ENCODE results near the gene DSG3.

The DSG3 gene

GRCh38 chr18:31430072-31430471 is 17.5 kb upstream of the DSG3 start:
- DNase-seq (ENCODE audit: low spot score) = no peak

GRCh38 chr18:31430554-31430953 is 17.0 kb upstream of the DSG3 start:
- no peak for DNase-seq (ENCODE audit: low spot score)

GRCh38 chr18:31432316-31432715 is 15.2 kb upstream of the DSG3 start:
- DNase-seq (ENCODE audit: low spot score) = no peak

GRCh38 chr18:31436825-31437224 is 10.7 kb upstream of the DSG3 start:
- no peak for DNase-seq (ENCODE audit: low spot score)

GRCh38 chr18:31438402-31438801 is 9.1 kb upstream of the DSG3 start:
- DNase-seq (ENCODE audit: low spot score) = no peak

GRCh38 chr18:31439807-31440325 is 7.7 kb upstream of the DSG3 start:
- no peak for DNase-seq (ENCODE audit: low spot score)

- no peak for DNase-seq (ENCODE audit: low spot score)
Measured at GRCh38 chr18:31440787-31441186, 6.8 kb upstream of the DSG3 start.

- DNase-seq (ENCODE audit: low spot score) = no peak
Measured at GRCh38 chr18:31441493-31441892, 6.0 kb upstream of the DSG3 start.

GRCh38 chr18:31444142-31444541 is 3.4 kb upstream of the DSG3 start:
- no peak for DNase-seq (ENCODE audit: low spot score)

GRCh38 chr18:31445908-31446307 is 1.6 kb upstream of the DSG3 start:
- no peak for DNase-seq (ENCODE audit: low spot score)

- DNase-seq (ENCODE audit: low spot score) = no peak
Measured at GRCh38 chr18:31446854-31447253, 687 bp upstream of the DSG3 start.

GRCh38 chr18:31450409-31450808 is 2.9 kb downstream of the DSG3 start:
- no peak for DNase-seq (ENCODE audit: low spot score)

GRCh38 chr18:31451625-31452024 is 4.1 kb downstream of the DSG3 start:
- DNase-seq (ENCODE audit: low spot score) = no peak

GRCh38 chr18:31454066-31454708 is 6.6 kb downstream of the DSG3 start:
- no peak for DNase-seq (ENCODE audit: low spot score)

- DNase-seq (ENCODE audit: low spot score) = no peak
Measured at GRCh38 chr18:31469629-31470028, 22.1 kb downstream of the DSG3 start.

- no peak for DNase-seq (ENCODE audit: low spot score)
Measured at GRCh38 chr18:31478688-31479087, 31.1 kb downstream of the DSG3 start.

- no peak for DNase-seq (ENCODE audit: low spot score)
Measured at GRCh38 chr18:31482051-31482450, 34.5 kb downstream of the DSG3 start.

GRCh38 chr18:31483396-31483795 is 35.9 kb downstream of the DSG3 start:
- DNase-seq (ENCODE audit: low spot score) = no peak

- DNase-seq (ENCODE audit: low spot score) = no peak
Measured at GRCh38 chr18:31484461-31484860, 36.9 kb downstream of the DSG3 start.

GRCh38 chr18:31486165-31486564 is 38.6 kb downstream of the DSG3 start:
- no peak for DNase-seq (ENCODE audit: low spot score)

- no peak for DNase-seq (ENCODE audit: low spot score)
Measured at GRCh38 chr18:31487246-31488015, 39.9 kb downstream of the DSG3 start.

- no peak for DNase-seq (ENCODE audit: low spot score)
Measured at GRCh38 chr18:31489311-31489710, 41.8 kb downstream of the DSG3 start.

- no peak for DNase-seq (ENCODE audit: low spot score)
Measured at GRCh38 chr18:31490387-31490786, 42.8 kb downstream of the DSG3 start.

- no peak for DNase-seq (ENCODE audit: low spot score)
Measured at GRCh38 chr18:31490833-31491232, 43.3 kb downstream of the DSG3 start.

All from CD4-positive, alpha-beta T cell treated with Interleukin-6 at 100 ng/mL for 8 hours (primary cell).